GM13977 (cell line): ENCODE measurements around the gene GLB1L3.
"Not testable (repeated sequence)": the region's sequence is repeated elsewhere in the genome, so short reads cannot be mapped to it uniquely, and the experiment has no call there.

ENCODE experiments used
- DNase-seq: peaks from one replicate; pipeline ENCODE4 v3.0.0; 2012; ENCODE audit warnings: low spot score
- in situ Hi-C: fragments of 300-500 bp; cut with MboI; formaldehyde crosslinking; loops from one replicate; pipeline ENCODE4 v1.12.0; 2022; ENCODE audit warnings: low sequenced_read_pairs, low pct_unique_long_range_greater_than_20kb, mixed read lengths, inconsistent platforms; ENCODE audit not compliant: unreplicated experiment
- TF ChIP-seq, protein P1 (sequence below): IDR thresholded peaks from 2 replicates; pipeline ENCODE4 v1.5.1; 2012; ENCODE audit warnings: mild to moderate bottlenecking, control low read depth; ENCODE audit not compliant: insufficient read depth; ENCODE audit errors: extremely low read depth, missing control alignments

GLB1L3 gene

DNA sequence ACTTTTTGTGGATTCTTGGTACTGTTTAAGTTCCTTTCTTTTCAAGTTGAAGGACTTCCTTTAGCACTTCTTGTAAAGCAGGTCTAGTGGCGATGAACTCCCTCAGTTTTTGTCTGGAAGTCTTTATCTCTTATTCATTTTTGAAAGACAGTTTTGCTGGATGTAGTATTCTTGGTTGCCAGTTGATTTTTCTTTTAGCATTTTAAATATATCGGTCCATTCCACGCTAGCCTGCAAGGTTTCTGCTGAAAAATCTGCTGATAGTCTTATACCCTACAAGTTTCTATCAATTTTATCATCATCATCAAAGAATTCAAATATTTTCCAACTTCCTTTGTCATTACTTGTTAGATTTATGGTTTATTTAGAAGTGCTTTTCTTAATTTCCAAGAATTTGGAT is 40.9 kb downstream of the GLB1L3 start:
- TF ChIP-seq, protein P1, sequence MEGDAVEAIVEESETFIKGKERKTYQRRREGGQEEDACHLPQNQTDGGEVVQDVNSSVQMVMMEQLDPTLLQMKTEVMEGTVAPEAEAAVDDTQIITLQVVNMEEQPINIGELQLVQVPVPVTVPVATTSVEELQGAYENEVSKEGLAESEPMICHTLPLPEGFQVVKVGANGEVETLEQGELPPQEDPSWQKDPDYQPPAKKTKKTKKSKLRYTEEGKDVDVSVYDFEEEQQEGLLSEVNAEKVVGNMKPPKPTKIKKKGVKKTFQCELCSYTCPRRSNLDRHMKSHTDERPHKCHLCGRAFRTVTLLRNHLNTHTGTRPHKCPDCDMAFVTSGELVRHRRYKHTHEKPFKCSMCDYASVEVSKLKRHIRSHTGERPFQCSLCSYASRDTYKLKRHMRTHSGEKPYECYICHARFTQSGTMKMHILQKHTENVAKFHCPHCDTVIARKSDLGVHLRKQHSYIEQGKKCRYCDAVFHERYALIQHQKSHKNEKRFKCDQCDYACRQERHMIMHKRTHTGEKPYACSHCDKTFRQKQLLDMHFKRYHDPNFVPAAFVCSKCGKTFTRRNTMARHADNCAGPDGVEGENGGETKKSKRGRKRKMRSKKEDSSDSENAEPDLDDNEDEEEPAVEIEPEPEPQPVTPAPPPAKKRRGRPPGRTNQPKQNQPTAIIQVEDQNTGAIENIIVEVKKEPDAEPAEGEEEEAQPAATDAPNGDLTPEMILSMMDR: no peak
- in situ Hi-C loops: no loop called here
- no peak for DNase-seq

DNA sequence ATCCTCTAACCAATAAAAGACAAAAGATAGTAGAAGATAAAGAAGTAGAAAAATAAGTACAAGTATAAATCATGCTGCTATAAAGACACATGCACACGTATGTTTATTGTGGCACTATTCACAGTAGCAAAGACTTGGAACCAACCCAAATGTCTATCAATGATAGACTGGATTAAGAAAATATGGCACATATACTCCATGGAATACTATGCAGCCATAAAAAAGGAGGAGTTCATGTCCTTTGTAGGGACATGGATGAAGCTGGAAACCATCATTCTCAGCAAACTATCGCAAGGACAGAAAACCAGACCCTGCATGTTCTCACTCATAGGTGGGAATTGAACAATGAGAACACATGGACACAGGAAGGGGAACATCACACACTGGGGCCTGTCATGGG is 45.2 kb downstream of the GLB1L3 start:
- DNase-seq, in situ Hi-C loops: not testable (repeated sequence)

DNA sequence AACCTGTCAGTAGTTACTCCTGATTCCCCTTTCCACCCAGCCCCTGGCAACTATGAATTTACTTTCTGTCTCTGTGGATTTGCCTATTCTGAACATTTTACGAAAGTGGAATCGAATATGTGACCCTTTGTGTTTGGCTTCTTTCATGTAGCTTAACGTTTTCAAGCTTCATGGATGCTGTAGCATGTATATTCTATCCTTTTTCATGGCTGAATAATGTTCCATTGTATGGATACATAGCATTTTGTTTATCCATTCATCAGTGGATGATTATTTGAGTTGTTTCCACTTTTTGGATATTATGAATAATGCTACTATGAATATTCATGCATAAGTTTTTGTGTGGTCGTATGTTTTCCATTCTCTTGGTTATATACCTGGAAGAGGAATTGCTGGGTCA is 46.4 kb downstream of the GLB1L3 start:
- no peak for DNase-seq
- TF ChIP-seq, protein P1: no peak

DNA sequence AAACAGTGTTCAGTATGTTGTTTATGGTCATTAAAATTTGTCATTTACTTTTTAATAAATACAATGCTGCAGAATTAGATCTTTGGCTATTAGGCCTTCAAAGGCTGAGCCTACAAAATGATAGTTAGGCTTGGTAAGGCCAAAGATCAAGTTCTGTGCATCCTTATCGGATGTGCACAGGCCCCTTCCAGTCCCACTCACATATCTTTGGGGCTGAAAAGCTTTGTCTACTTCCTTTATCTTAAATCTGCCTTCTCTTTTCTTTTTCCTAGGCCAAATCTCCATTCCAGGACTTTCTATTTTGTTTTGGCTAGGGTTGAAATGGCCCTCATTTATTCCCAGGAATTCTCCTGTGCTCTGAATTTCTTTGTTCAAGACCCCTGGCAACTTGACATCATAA is 52.3 kb downstream of the GLB1L3 start:
- in situ Hi-C loops: no loop called here
- TF ChIP-seq, protein P1: no peak
- no peak for DNase-seq

More for the DNA sequence above, 46.4 kb downstream of the GLB1L3 start:
- in situ Hi-C loops: no loop called here

DNA sequence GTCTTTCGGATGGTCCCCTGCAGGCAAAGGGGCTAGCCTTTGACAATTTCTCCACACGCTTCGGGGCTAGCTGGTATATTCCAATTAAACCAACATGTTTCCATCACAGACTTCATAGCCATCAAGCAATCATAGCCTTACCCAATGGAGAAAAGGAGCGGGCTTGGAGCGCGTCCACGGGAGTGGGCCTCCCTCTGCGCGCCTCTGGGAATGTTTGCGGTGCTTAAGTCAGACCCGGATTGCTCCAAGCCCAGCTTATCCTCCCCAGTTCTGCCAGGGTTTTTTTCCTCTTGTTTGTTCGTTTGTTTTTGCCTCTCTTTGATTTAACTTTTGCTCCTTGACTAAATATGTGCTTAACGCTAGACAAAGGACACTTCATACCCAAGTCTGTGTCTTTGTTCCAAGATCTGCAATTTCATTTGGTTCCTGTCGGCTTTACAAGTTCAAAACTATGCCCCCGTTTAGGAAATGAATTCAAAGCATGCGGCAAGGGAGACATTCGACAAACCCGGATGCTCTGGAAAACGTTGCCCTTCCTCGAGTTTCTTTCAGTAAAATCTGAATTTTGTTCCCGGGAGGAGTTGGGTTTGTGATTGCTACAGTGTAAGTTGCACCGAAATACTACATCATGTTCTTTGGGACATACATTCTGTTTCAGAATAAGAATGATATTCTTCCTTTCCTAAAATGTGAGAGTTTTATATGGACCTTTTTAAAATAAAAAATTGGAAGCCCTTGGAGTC is 54.6 kb downstream of the GLB1L3 start:
- DNase-seq: no peak
- TF ChIP-seq, protein P1: no peak

DNA sequence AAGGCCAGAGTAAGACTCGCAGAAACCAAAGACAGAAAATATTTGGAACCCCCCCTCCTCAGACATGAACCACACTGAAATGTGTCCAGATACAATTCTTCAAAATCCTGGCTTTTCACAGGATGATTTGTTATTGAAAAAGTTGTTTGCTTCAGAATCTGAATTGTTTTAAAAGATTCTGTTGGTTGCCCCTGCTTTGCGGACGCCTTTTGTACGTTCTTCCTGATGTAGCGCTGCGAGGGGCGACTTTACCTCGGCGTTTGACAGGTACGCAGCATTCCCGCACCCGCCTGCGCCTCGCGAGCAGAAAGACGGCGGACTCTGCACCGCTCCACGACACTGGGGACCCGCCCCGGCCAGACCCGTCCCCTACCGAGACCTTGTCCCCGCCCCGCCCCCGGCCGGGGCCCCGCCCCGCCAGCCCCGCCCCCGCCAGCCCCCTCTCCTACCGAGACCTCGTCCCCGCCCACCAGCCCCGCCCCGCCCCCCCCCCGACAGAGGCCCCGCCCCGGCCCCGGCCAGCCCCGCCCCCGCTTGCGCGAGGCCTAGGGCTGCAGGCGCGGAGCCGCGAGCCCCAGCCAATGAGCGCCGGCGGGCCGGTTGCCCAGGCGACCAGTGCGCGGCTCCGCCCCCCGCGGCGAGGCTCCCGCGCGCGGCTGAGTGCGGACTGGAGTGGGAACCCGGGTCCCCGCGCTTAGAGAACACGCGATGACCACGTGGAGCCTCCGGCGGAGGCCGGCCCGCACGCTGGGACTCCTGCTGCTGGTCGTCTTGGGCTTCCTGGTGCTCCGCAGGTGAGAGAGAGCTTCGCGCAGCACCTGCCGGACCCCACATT is 55.4 kb downstream of the GLB1L3 start, which contains the start of gene GLB1L2:
Gene GLB1L2 (plus strand): TSS at position 635 of the 835 bp plus-strand sequence. CDS start 74 bp downstream, at position 709.
- peak; percentile 95 for DNase-seq
- TF ChIP-seq, protein P1: no peak
- in situ Hi-C loops: no loop called here

More for the DNA sequence above, 54.6 kb downstream of the GLB1L3 start:
- in situ Hi-C loops: no loop called here

DNA sequence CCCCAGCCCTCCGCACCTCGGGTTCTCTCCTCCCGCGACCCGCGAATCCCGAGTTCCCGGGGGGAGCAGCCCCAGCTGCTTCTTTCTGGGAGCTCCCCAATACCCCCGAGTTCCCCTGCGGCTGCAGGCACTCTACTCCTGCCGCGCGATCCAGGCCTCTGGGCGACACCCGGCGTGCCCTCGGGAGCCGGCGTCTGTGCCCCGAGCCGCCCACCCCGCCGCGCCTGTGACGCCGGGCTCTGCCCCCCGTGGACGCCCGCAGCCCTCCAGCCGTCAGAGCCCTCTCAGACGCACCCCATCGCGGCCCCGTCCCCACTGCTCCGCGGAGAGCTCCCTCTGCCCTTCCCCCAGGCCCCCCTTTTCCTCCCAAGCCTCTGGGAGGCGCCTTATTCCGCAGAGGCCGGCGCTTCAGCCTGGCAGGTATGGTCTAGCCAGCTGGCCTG is 56.0 kb downstream of the GLB1L3 start:
- DNase-seq: no peak

More for the DNA sequence above, 56.0 kb downstream of the GLB1L3 start:
- in situ Hi-C loops: no loop called here
- TF ChIP-seq, protein P1: peak; percentile 30
